Measurements from ENCODE around the gene CADM4. TPM values are rescaled to one million over a fixed set of nuclear protein-coding genes. Genes with fewer than 3 reads are reported as not detected.

CADM4 gene
- polyA plus RNA-seq, 1 of the 3 experiments (the other 2 are of a cell fraction): 28.9 TPM

GRCh38 chr19:43619262-43620060, 20.2 kb downstream of the CADM4 start, which contains the start of gene ZNF428:
TSS of gene ZNF428 (minus strand) at chr19:43619629. CDS start at chr19:43614304, 5,325 bp downstream.
- no peaks in the 10 kb centered on the region for H3K9me2 ChIP-seq
- TF ChIP-seq PBX3 (IDR thresholded peaks at IDR 0.05) (no peak), MXI1 (IDR thresholded peaks at IDR 0.05; ENCODE audit: low read depth, low read length) (0 out of 2 replicates have a peak, but pooled peaks have one; percentile 2), EP300 (IDR thresholded peaks at IDR 0.05; ENCODE audit: borderline replicate concordance in 1 of 2, low read depth in 1 of 2, low read length in 1 of 2) (peak in 1 of 2 experiments; percentile 9; a peak in 1 of 4 replicates), ZBTB33 (IDR thresholded peaks at IDR 0.05; ENCODE audit: borderline replicate concordance, low read depth) (no peak), MAX (IDR thresholded peaks at IDR 0.05; ENCODE audit: low read depth) (peak; percentile 73), SIN3A (IDR thresholded peaks at IDR 0.05; ENCODE audit: borderline replicate concordance, low read depth, low read length) (no peak), POLR2AphosphoS5 (IDR thresholded peaks at IDR 0.05; ENCODE audit: low read depth, low read length) (peak; percentile 14; the same call in 1 of the 2 replicates), REST (IDR thresholded peaks at IDR 0.05; ENCODE audit: low read depth, low read length) (no peak), NRF1 (IDR thresholded peaks at IDR 0.05; ENCODE audit: low read depth, low read length) (peak; percentile 90)
- peak within 1 kb of the TSS; percentile 88 for H2AFZ ChIP-seq (ENCODE audit: low read depth)
- peak within 1 kb of the TSS; percentile 87 for H3K4me2 ChIP-seq
- H3K4me3 ChIP-seq (ENCODE audit: low read depth in 2 of 2, low read length in 1 of 2): peak within 1 kb of the TSS; percentile 68 to 72
- H3K4me1 ChIP-seq (ENCODE audit: control insufficient read depth in 1 of 2, insufficient read depth in 2 of 2, low read depth in 1 of 2, low read length in 1 of 2): peaks cover 7 to 12% of the 10 kb centered on the region in 2 experiments; a peak in 2 of 4 replicates
- peaks cover 4% of the 10 kb centered on the region for H3F3A ChIP-seq (replicated peaks; ENCODE audit: insufficient read depth)
- WGBS (ENCODE audit: low lambda C conversion rate): 2% methylated on average over 46 of the region's 81 CpGs
- ChIA-PET CTCF (interaction anchor here (2.5 kb wide), 1 partner anchor 64 kb away, joined by 7 read pairs; no protein-coding TSS in a partner anchor), POLR2A (interaction anchor here (0.6 to 1.1 kb wide), 2 partner anchors 8 to 49 kb away, joined by 3 to 5 read pairs; no protein-coding TSS in a partner anchor)
- peak; percentile 95 for DNase-seq
- no peaks in the 10 kb centered on the region for H3K9me3 ChIP-seq
- H3K27me3 ChIP-seq (ENCODE audit: insufficient read depth): no peaks in the 10 kb centered on the region
- H3K9ac ChIP-seq: peak within 1 kb of the TSS; percentile 86
- peaks cover 0 to under 1% of the 10 kb centered on the region in 2 experiments for H3K36me3 ChIP-seq (replicated peaks in 1 of 2; ENCODE audit: control insufficient read depth in 1 of 2, insufficient read depth in 2 of 2, low read length in 1 of 2)
- H3K79me2 ChIP-seq (ENCODE audit: insufficient read depth): peaks cover 46% of the 10 kb centered on the region
- no peaks in the 10 kb centered on the region for H4K20me1 ChIP-seq (ENCODE audit: insufficient read depth)
- peak within 1 kb of the TSS; percentile 74 to 98 for H3K27ac ChIP-seq (ENCODE audit: low read depth in 2 of 2, low read length in 1 of 2)
